Smooth muscle cell (in vitro differentiated cells): ENCODE results near the gene PUDP. TPM values are rescaled to one million over a fixed set of nuclear protein-coding genes. Genes with fewer than 3 reads are reported as not detected.
"Not testable (repeated sequence)": the region's sequence is repeated elsewhere in the genome, so short reads cannot be mapped to it uniquely, and the experiment has no call there.

Experiments used
- DNase-seq: peaks from one replicate; lab custom pipeline; 2025; ENCODE audit not compliant: unreplicated experiment; lab: John Stamatoyannopoulos, UW
- H2AFZ ChIP-seq: fragments of 200-600 bp; sonication (generic); 2 replicates; pipeline ENCODE4 v1.6.0; 2016; ENCODE audit warnings: antibody characterized with exemption, low read depth, mild to moderate bottlenecking
- H3F3A ChIP-seq: fragments of 200-600 bp; sonication (generic); 2 replicates; pipeline ENCODE4 v1.6.0; 2017; ENCODE audit warnings: antibody characterized with exemption, low read depth
- H3K27ac ChIP-seq: fragments of 200-600 bp; sonication (generic); 2 replicates; pipeline ENCODE4 v1.5.1; 2016; ENCODE audit warnings: low read depth, mild to moderate bottlenecking
- H3K27me3 ChIP-seq: fragments of 200-600 bp; sonication (generic); 2 replicates; pipeline ENCODE4 v1.6.1; 2016; ENCODE audit warnings: low read depth, mild to moderate bottlenecking
- H3K36me3 ChIP-seq: fragments of 200-600 bp; sonication (generic); 2 replicates; pipeline ENCODE4 v1.5.1; 2016; ENCODE audit warnings: low read depth
- H3K4me1 ChIP-seq: fragments of 200-600 bp; sonication (generic); 2 replicates; pipeline ENCODE4 v1.5.1; 2016; ENCODE audit warnings: low read depth
- H3K4me2 ChIP-seq: fragments of 200-600 bp; sonication (generic); 2 replicates; pipeline ENCODE4 v1.6.0; 2016; ENCODE audit warnings: mild to moderate bottlenecking
- H3K4me3 ChIP-seq: fragments of 200-600 bp; sonication (generic); 2 replicates; pipeline ENCODE4 v1.5.1; 2016; ENCODE audit warnings: mild to moderate bottlenecking
- H3K79me2 ChIP-seq: fragments of 200-600 bp; sonication (generic); 2 replicates; pipeline ENCODE4 v1.6.0; 2016; ENCODE audit warnings: low read depth, mild to moderate bottlenecking
- H3K9ac ChIP-seq: fragments of 200-600 bp; sonication (generic); 2 replicates; pipeline ENCODE4 v1.6.0; 2016; ENCODE audit warnings: low read depth
- H3K9me3 ChIP-seq: fragments of 200-600 bp; sonication (generic); replicated peaks from 2 replicates; pipeline ENCODE4 v1.5.1; 2016; ENCODE audit warnings: low read depth
- H4K20me1 ChIP-seq: fragments of 200-600 bp; sonication (generic); 2 replicates; pipeline ENCODE4 v1.6.0; 2016; ENCODE audit warnings: low read depth
- CTCF ChIP-seq: fragments of 200-600 bp; sonication (generic); IDR thresholded peaks from 2 replicates; pipeline ENCODE4 v1.5.1; 2017; ENCODE audit warnings: borderline replicate concordance, mild to moderate bottlenecking, antibody characterized with exemption; ENCODE audit not compliant: insufficient read depth, poor library complexity, severe bottlenecking
- WGBS: methylation state at CpG from one replicate; pipeline ENCODE4 v1.1.7; 2016; ENCODE audit warnings: low lambda C conversion rate; 5-methylcytosine and 5-hydroxymethylcytosine counted together
- polyA plus RNA-seq: library from polyadenylated mRNA; unstranded; fragments of >200 nt; fragmentation: Nextera tagmentation; extraction: Ambion mirVana; gene quantifications from 2 replicates; pipeline ENCODE4 v1.2.1, GENCODE V29; 2016
- total RNA-seq: library from RNA; depleted of rRNA; stranded (reverse); fragments of >200 nt; gene quantifications from 2 replicates; pipeline ENCODE4 v1.2.3, GENCODE V29; 2014

PUDP gene
- total and polyA plus RNA-seq, 2 experiments from 2014 or later, result 13.2 to 19.5 TPM

DNA sequence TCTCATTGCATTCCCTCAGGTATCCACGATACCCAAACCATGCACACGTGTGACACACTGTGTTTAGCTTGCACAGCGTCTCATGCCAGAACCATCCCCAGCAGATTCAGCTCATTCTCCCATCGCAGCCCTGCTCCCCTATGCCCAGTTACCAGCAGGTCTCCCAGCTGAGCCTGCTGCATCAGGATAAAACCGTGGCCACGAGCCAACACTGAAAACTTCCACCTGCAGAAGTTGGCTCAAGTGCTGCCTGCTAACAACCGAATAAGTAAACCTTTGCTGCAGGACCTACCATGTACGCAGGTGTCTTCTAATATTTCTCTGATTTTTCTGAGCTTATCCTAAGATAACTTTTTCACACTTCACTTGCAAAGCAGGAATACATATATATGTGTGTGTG lies 120.9 kb downstream of the PUDP start:
- Histone ChIP-seq H3F3A (no peaks in the 10 kb centered on the region), H3K36me3 (no peaks in the 10 kb centered on the region), H3K27ac (no peak overlapping the region), H3K4me2 (no peak overlapping the region), H3K4me1 (no peaks in the 10 kb centered on the region), H2AFZ (no peak overlapping the region), H3K9me3 (no peaks in the 10 kb centered on the region), H4K20me1 (no peaks in the 10 kb centered on the region), H3K9ac (no peak overlapping the region), H3K79me2 (no peaks in the 10 kb centered on the region), H3K4me3 (no peak overlapping the region), H3K27me3 (no peaks in the 10 kb centered on the region)
- no peak for TF ChIP-seq CTCF
- no peak for DNase-seq
- 78% methylated on average over 8 of the region's 8 CpGs for WGBS

DNA sequence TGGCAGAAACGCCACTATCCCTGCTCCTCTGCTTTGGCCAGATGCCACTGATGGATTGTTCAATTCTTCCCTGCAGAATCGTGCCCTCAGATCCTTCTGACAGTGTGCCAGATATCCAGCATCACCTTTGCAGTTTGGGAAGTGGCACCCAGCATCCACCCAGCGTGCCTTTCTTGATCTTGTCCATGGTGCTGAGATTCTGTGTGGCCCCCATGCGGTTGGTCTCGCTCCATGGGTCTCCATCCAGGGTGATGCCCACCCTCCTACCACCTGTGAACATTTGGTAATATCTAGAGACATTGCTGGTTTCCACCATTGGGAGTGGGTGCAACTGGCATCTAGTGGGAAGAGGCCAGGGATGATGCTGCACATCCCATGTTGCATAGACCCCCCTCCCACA lies 121.6 kb downstream of the PUDP start:
- H3K9ac ChIP-seq, result not testable (repeated sequence)
- 70% methylated on average over 5 of the region's 5 CpGs for WGBS

GRCh38 chrX:7025471-7025870 lies 122.5 kb downstream of the PUDP start:
- H4K20me1 ChIP-seq, result no peaks in the 10 kb centered on the region
- TF ChIP-seq CTCF, result no peak
- H3K36me3 ChIP-seq, result no peaks in the 10 kb centered on the region
- no peak overlapping the region for H2AFZ ChIP-seq
- H3K4me1 ChIP-seq, result no peaks in the 10 kb centered on the region
- 72% methylated on average over 2 of the region's 2 CpGs for WGBS
- H3K4me3 ChIP-seq, result no peak overlapping the region
- no peaks in the 10 kb centered on the region for H3K9me3 ChIP-seq
- DNase-seq, result no peak
- H3K79me2 ChIP-seq, result no peaks in the 10 kb centered on the region
- H3K27ac ChIP-seq, result no peak overlapping the region
- H3K27me3 ChIP-seq, result no peaks in the 10 kb centered on the region
- no peaks in the 10 kb centered on the region for H3F3A ChIP-seq
- no peak overlapping the region for H3K4me2 ChIP-seq
- H3K9ac ChIP-seq, result no peak overlapping the region

More for the DNA sequence above, 121.6 kb downstream of the PUDP start:
- not testable (repeated sequence) for H3K4me3 ChIP-seq, H3K9me3 ChIP-seq, H3K79me2 ChIP-seq, H4K20me1 ChIP-seq, DNase-seq, H2AFZ ChIP-seq, H3K27me3 ChIP-seq, H3K4me1 ChIP-seq, H3F3A ChIP-seq, H3K36me3 ChIP-seq, H3K4me2 ChIP-seq, H3K27ac ChIP-seq

- Histone ChIP-seq H3K36me3 (no peaks in the 10 kb centered on the region), H3K4me1 (no peaks in the 10 kb centered on the region), H3K27me3 (no peaks in the 10 kb centered on the region), H3K4me2 (no peak overlapping the region), H3K4me3 (no peak overlapping the region), H3K27ac (no peak overlapping the region), H3K79me2 (no peaks in the 10 kb centered on the region), H3F3A (no peaks in the 10 kb centered on the region), H3K9me3 (no peaks in the 10 kb centered on the region), H2AFZ (no peak overlapping the region), H4K20me1 (no peaks in the 10 kb centered on the region), H3K9ac (no peak overlapping the region)
- no peak for DNase-seq
- no peak for TF ChIP-seq CTCF
- 87% methylated on average over 7 of the region's 7 CpGs for WGBS
These were observed 123.1 kb downstream of the PUDP start for GRCh38 chrX:7024850-7025249.

DNA sequence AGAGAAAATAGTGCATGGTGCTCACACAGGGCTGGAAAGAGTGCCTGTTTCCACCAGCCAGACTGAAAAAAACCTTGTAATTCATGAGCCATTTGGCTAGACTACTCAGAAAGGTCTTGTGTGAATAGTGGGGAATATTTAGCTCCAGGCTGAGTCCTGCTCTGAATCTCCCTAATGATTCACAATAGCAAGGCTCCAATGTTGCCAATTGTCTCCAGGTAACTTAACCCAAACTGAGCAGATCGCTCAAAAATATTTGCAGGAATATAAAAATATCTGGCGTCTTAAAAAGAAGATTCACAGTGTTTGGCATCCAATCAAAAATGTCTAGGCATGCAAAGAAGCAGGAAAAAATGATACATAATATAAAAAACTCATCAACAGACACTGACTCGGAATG lies 125.0 kb downstream of the PUDP start:
- not testable (repeated sequence) for H3K79me2 ChIP-seq, H3K9ac ChIP-seq, H3K4me3 ChIP-seq, H3K4me1 ChIP-seq, H3K36me3 ChIP-seq, H3K27me3 ChIP-seq, H3K27ac ChIP-seq, H4K20me1 ChIP-seq, H2AFZ ChIP-seq, H3F3A ChIP-seq, H3K9me3 ChIP-seq, H3K4me2 ChIP-seq, DNase-seq
- WGBS, result 62% methylated on average over 3 of the region's 3 CpGs
